GM21381 (cell line): Measurements from ENCODE around the gene XXYLT1.
"Not testable (repeated sequence)": the region's sequence is repeated elsewhere in the genome, so short reads cannot be mapped to it uniquely, and the experiment has no call there.

Experiments used
- ATAC-seq: cut with Tn5 transposase; IDR thresholded peaks from one replicate; pipeline ENCODE4 v1.9.1; 2021; ENCODE audit warnings: mild to moderate bottlenecking, moderate library complexity; ENCODE audit not compliant: unreplicated experiment

Gene XXYLT1

DNA sequence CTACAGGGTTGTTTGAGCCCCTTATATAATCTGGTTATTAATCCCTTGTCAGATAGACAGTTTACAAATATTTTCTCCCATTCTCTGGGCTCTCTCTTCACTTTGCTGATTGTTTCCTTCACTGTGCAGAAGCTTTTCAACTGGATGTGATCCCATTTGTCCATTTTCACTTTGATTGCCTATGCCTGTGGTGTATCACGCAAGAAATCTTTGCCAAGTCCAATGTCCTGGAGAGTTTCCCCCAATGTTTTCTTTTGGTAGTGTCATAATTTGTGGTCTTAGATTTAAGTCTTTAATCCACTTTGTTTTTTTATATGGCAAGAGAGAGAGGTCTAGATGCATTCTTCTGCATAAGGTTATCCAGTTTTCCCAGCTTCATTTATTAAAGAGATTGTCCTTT lies 40.7 kb downstream of the XXYLT1 start:
- no peak for ATAC-seq

DNA sequence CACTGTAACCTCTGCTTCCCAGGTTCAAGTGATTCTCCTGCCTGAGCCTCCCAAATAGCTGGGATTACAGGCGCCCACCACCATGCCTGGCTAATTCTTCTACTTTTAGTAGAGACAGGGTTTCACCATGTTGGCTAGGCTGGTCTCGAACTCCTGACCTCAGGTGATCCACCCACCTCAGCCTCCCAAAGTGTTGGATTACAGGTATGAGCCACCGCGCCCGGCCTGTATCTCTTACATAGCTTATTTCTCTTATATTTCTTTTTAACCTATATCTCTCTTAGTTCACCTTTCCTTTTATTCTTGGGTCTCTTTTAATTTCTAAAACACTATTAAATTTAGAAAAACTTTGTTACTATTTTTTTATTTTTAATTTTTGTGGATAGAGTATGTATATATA lies 42.1 kb downstream of the XXYLT1 start:
- not testable (repeated sequence) for ATAC-seq

DNA sequence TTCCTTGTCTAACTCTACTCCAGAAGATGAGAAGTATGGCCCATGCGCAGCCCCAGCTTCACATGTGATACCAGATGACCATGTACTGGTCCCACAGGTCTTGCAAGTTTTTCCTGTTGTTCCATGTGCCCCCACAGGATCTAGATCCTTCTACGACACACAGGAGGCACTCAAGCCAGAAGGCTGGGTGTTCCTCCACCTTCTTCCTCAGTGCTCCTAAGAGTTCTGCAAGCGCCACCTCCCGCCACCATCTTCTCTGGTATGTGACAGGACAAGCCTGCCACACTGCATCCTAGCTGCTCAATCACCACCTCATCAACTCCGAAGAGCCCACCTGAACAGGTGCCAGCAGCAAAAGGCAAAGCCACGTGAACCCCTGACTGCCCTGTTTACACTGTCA lies 43.1 kb downstream of the XXYLT1 start:
- ATAC-seq, result no peak

DNA sequence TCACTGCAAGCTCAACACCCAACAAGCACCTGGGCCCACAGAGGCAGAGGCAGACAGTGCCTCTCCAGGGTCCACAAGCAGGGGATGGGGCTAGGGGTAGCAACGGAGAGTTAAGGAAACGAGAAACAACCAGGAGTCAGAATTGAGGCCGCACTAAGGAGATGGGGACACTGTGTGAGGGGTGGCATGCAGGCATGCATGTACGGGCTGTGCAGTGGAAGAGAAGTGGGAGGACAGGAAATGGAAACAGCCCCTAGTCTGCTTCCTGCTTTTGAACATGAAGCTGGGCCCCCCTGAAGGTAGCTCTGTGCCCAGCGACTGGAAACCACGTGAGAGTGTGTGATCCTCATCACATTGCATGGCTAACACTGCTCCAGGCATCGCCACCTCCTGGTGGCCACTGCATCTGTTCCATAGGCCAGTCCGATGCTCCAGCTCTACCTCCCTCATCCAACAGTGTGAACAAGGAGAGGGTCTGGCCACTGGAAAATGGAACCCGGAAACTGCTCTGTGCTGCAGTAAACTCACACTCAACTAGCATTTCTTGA lies 44.0 kb downstream of the XXYLT1 start:
- no peak for ATAC-seq

DNA sequence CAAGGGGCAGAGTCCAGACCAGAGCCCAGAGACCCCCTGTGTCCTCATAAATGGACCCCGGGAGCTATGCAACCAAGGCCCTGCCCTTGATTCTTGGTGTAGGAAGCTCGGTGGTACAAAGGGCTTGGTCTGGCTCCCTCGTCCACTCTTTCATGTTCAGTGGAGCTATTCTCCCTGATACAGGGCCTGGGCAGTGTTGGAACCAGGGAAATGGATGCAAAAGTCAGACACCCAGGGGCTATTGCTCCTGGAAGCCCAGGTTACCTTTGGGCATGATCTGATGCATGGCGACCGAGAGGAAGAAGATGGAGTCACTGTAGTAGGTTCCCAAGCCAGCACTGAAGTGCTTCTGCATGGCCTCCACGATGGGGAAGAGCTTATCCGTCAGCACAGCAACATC lies 44.5 kb downstream of the XXYLT1 start:
- ATAC-seq, result no peak

DNA sequence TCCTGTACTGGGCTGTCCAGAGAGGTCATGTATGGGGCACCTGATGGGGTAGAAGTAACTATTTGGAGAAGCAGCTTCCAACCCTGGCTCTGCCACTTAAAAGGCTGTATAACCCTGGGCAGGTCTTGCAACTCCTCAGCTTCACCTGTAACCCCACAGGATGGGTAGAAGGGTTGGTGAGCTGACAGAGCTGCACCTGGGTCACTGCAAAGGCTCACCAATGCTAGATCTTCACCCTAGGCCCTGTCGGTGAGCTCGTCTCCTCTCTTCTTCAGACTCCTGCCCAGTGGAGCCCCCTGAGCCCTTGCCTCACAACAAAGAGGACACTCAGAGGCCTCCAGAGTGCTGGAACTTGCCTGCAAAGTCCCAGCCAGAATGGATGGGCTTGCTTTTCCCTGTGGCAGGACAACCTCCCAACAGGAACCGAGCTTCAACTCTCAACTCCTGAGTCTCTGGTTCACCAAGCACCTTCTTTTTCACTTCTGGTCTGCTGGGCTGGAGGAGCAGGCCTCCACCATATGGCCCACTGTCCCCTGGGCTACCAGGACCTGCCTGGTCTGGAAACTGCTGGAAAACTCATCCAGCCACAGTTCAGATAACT lies 45.9 kb downstream of the XXYLT1 start:
- no peak for ATAC-seq

DNA sequence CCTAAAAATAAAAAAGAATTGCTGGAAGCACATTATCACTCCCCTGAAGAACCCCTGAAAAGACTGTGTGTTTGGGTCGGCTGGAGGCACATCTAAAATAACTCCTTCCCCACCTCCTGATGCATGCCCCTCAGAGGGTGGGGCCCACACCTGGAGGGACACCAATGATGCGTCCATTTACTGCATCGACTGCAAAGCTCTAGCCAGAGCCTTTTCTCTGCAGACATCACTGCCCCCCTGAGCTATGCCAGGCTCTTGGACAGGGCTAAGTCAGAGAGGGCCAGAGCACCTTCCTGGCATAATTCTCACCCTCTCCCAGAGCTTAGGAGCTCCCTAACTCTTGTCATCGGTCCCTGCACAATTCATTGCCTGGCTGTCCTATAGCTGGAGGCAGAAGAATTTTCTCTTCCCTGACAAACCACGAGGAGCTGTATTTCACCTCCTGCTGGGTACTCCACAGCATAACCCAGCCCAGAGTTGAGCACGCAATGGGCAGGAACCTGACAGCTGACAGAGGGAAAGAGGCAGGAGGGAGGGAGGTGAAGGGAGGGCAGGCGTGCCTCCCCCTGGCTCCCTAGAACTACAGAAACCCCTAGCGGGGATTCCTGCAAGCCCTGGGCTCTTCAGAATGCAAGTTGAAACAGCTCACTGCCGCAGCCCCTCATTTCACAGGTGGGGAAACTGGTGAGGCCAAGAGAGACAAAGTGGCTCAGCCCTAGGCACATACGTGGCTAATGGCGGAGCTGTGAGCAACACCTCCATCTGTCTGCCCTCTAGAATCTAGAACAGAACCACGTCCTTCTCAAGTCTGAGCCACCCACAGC lies 46.6 kb downstream of the XXYLT1 start:
- no peak for ATAC-seq

DNA sequence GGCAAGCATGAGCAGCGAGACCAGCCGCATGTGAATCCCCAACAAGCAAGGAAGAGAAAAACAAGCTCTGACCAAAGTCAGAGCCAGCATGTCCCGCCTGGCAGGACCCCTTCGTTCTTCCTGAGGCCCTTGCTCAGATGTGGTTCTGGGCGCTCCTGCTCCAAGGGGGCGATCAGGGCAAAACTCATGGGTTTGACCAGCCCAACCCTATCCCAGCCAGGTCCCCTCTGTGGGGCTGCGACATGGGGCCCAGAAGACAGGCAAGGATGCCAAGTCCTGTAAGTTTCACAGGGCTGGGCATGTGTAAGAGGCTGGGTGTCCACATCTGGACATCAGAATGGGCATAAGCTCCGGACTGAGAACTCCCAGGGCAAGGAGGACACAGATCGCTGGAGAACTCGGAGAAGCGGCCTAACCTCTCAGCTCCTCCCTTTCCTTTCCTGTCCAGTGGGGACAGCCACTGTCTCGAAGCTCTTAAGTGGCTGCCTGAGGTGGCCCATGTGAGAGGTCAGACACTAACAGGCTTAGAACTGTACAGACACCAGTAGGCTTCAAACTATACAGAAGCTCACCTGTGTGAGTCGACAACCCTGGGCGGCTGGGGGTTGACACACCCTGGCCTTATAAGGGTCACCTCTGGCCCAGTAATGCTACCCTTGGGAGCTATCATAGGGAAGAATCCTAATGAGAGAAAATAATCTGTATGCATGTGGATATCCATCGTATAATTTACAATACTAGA lies 48.9 kb downstream of the XXYLT1 start:
- no peak for ATAC-seq

DNA sequence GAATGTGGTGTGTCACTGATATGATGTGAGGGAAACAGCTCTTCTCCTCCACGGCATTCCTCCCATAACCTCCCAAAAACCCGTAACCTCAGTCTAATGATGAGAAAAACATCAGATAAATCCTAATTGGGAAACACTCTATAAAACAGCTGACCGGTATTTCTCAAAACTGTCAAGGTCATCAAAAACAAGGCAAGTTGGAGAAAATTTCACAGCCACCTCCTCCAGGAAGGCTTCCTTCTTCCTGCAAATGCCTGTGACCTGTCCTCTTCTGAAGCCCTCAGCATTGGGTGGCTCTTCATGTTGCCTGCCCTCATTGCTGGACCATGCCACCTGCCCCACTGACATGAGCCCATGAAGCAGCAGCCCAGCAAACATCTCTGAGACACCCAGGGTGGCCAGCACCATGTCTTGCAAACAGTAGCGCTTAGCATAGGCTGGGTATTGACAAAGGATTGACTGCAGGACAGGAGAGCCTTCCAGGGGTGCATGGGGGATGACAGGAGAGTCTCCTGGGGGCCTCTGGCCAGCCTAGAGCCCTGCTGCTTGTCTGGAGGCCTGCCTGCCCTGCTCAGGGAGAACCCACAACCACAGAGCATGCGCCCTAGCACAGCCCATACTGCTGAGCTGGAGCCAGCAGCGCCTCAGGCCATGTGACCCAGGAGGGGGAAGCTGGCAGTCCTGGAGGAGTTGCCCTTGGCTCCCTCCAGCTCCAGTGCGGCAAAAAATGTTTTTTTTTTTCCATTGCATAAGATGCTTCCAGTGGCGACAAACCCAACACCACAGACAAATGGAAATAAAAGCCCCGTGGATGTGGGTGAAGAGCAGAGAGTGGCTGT lies 49.7 kb downstream of the XXYLT1 start:
- no peak for ATAC-seq

DNA sequence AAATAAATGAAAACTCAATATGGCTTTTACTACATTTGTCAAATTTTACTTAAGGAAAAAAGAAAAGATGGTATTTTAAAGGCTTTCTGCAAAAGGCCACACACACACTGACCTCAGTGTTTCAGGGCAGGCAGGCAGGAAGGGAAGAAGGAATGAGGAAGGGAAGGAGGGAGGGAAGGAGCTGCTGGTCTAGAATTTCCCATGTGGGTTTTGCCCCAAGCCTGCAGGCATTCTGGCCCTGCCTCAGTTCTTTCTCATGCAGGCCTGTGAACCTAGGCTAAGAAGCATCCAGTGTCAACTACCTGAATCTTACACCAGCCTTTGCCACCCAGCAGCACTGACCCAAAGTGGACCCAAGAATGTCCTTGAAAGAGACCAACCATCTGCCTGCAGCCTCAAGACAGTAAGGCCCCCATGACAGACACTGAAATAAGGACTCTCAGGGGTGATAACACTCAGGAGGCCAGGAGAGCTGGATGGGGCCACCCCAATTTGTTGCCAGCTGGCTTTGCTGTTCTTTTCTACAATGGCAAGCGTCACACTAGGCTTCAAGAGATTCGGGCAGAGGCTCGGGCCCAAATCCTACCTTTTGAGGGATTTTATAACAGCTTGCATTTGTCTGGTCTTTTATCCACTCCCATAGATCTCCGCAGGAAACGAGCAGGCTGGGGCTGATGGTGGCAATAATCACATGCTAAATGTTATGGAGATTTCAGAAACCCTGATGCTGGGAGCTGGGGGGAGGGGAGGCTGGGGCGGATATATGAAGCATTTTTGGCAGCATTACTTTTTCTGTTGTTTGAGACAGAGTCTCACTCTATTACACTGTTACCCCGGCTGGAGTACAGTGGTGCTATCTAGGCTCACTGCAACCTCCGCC lies 51.4 kb downstream of the XXYLT1 start:
- ATAC-seq, result no peak

DNA sequence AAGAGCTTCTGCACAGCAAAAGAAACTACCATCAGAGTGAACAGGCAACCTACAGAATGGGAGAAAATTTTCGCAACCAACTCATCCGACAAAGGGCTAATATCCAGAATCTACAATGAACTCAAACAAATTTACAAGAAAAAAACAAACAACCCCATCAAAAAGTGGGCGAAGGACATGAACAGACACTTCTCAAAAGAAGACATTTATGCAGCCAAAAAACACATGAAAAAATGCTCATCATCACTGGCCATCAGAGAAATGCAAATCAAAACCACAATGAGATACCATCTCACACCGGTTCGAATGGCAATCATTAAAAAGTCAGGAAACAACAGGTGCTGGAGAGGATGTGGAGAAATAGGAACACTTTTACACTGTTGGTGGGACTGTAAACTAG lies 52.6 kb downstream of the XXYLT1 start:
- ATAC-seq, result not testable (repeated sequence)

DNA sequence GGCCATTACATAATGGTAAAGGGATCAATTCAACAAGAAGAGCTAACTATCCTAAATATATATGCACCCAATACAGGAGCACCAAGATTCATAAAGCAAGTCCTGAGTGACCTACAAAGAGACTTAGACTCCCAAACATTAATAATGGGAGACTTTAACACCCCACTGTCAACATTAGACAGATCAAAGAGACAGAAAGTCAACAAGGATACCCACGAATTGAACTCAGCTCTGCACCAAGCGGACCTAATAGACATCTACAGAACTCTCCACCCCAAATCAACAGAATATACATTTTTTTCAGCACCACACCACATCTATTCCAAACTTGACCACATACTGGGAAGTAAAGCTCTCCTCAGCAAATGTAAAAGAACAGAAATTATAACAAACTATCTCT lies 55.4 kb downstream of the XXYLT1 start:
- ATAC-seq, result not testable (repeated sequence)

DNA sequence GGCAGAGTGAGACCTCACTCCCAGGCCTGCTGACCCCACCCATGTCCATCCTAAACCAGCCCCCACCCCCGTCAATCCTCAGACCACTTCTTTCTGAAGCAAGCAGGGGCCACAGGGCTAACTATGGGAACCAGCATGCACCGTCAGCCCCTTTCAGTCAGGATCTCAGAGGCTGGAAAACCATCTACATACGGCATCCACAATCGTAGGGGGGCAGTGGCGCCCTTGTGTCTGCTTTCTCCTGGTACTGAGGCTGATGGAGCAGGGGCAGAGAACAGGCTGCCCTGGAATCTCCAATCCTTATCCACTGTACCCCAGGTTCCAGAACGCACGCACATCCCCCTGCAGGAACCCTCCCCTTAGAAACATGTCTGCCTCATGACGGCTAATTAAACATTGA lies 56.6 kb downstream of the XXYLT1 start:
- no peak for ATAC-seq

DNA sequence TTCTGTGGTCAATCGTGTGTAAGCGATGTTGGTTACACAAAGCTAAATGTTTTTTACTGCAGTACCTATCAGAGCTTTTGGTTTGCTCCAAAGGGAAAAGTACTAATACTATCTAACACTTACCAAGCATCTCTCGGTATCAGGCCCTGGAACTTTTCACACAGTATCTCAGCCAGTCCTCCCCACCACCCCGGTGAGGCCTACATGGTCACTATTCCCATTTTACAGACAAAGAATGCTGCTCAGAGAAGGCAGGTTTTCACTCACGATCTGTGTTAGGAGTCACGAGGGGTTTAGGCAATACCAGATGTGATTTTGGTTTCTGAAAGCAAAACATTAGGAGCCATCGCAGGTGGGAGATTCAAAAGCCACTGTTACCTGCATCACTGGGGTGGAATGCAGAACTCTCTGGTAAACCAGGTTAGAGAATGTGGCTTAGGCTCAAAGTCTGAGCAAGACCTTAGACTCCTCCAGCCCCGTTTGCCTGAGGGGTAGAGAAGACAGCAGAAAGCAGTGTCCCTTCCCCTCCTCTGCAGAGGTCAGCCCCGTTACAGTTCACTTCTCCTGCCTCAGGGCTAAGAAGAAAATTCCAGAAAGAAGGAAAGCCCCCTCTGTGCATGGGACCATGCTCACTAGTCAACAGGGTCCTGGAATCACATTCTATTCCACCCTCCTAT lies 57.2 kb downstream of the XXYLT1 start:
- no peak for ATAC-seq

DNA sequence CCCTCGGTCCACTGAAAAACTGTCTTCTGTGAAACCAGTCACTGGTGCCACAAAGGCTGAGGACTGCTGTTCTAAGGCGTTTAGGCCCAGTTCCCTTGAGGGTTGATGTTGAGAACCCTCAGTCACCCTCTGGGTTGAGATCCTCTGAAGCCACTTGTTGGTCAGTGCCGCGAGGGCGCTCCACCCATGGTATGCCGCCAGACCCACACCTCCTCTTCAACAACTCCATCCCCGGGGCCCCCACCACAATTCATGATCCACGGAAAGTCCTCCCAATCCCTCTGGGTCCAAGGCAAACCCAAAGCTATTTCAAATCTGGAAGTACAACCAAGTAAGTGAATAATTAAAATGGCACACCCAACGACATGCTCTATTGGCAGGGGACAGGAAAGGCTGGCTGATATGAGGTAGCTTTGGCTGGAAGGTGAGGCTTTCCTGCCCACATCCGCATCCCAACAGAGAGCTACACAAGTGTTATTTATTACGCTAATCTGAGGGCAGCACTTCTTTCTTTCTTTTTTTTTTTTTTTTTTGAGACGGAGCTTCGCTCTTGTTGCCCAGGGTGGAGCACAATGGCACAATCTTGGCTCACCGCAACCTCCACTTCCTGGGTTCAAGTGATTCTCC lies 58.1 kb downstream of the XXYLT1 start:
- ATAC-seq, result no peak

DNA sequence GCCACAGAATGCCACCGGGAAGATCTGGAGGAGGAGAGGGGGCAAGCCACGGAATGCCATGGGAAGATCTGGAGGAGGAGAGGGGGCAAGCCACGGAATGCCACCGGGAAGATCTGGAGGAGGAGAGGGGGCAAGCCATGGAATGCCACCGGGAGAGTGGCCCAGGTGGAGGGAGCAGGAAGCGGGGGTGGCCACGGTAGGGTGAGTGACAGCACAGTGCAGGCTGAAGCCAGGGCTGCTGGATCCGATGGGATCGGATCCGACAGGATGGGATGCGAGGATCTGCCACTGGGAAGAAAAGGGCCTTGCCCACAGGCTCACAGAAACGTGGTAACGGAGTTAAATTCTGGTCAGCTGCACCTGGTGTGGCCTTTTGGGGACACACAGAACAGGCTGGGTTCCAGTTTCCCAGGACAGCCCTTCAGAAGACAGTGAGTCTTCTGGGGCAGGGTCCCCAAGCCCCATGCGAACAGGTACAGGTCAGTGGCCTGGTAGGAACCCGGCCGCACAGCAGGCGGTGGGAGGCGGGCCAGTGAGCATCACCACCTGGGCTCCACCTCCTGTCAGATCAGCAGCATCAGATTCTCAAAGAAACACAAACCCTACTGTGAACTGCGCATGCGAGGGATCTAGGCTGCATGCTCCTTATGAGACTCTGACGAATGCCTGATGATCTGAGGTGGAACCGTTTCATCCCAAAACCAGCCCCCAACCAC lies 58.8 kb downstream of the XXYLT1 start:
- no peak for ATAC-seq

DNA sequence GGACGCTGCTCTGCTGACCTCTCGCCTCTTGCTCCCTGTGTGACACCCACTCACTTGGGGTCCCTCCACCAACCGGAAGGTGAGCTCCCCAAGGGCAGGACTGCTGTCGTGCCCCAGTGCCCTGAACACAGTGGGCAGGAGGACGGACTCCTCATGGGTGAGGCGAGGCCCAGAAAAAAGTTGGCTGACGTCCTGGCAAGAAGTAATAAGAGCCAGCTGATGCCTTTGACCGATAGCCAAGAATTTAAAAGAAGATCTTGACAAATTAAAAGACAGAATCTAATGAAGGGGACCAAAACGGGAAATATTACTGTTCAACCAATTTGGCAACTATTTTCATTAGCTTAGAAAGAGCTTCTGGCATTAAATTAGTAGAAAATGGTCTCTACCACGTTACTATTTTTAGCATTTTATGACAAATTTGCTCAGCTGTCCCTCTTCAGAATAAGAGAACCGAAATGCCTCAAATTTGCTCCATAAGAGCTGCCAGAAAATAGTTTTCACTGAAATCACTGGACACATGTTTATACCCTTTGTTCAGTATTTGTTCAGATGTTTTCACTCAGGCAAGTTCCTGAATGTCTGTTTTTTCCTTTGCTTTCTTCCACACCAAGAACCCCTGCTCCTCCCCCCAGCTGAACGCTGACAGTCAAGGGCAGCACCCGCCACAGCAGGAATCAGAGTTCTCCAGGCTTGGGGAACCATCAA lies 60.5 kb downstream of the XXYLT1 start:
- ATAC-seq, result no peak
